ENCODE results near the gene CDH10.

GRCh38 chr5:24629798-24630197 lies 15.0 kb downstream of the CDH10 start:
- TF ChIP-seq CTCF (IDR thresholded peaks at IDR 0.05): no peak
- TF ChIP-seq POLR2A (IDR thresholded peaks at IDR 0.05): no peak
